GM12874 (cell line): ENCODE results near the gene GSE1.

Experiments used
- TF ChIP-seq, protein P1 (sequence below): IDR thresholded peaks from 2 replicates; pipeline ENCODE4 v1.5.1; 2011; ENCODE audit warnings: low read depth, mild to moderate bottlenecking, control low read depth, low read length, moderate library complexity; ENCODE audit not compliant: insufficient read depth

The GSE1 gene

DNA sequence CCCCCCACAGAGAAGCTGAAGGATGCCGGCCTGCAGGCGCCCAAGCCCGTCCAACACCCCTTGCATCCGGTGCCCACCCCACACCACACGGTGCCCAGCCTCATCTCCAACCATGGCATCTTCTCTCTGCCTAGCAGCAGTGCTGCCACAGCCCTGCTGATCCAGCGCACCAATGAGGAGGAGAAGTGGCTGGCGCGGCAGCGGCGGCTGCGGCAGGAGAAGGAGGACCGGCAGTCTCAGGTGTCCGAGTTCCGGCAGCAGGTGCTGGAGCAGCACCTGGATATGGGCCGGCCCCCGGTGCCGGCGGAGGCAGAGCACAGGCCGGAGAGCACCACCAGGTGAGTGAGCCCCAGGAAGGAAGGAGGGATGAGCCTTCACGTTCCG, 44.1 kb downstream of the GSE1 start:
- TF ChIP-seq, protein P1, sequence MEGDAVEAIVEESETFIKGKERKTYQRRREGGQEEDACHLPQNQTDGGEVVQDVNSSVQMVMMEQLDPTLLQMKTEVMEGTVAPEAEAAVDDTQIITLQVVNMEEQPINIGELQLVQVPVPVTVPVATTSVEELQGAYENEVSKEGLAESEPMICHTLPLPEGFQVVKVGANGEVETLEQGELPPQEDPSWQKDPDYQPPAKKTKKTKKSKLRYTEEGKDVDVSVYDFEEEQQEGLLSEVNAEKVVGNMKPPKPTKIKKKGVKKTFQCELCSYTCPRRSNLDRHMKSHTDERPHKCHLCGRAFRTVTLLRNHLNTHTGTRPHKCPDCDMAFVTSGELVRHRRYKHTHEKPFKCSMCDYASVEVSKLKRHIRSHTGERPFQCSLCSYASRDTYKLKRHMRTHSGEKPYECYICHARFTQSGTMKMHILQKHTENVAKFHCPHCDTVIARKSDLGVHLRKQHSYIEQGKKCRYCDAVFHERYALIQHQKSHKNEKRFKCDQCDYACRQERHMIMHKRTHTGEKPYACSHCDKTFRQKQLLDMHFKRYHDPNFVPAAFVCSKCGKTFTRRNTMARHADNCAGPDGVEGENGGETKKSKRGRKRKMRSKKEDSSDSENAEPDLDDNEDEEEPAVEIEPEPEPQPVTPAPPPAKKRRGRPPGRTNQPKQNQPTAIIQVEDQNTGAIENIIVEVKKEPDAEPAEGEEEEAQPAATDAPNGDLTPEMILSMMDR, result no peak

DNA sequence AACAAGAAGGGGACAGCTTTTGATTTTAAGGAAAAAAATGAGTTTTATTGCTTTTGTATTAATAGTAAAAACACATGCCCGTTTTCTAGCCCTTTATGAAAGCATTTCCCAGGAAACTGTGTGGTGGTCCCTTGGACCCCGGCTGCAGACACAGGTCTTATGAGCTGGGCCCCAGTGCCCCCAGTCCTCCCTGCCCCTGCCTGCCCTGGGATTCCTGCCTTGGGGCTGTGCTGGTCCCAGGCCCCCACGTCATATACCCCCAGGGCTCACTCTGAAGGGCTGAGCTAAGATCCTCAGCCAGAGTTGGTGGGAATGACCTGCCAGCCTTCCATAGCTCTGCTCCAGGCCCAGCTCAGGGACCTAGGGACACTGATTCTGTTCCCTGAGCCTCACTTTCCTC, 44.9 kb downstream of the GSE1 start:
- TF ChIP-seq, protein P1, result no peak

DNA sequence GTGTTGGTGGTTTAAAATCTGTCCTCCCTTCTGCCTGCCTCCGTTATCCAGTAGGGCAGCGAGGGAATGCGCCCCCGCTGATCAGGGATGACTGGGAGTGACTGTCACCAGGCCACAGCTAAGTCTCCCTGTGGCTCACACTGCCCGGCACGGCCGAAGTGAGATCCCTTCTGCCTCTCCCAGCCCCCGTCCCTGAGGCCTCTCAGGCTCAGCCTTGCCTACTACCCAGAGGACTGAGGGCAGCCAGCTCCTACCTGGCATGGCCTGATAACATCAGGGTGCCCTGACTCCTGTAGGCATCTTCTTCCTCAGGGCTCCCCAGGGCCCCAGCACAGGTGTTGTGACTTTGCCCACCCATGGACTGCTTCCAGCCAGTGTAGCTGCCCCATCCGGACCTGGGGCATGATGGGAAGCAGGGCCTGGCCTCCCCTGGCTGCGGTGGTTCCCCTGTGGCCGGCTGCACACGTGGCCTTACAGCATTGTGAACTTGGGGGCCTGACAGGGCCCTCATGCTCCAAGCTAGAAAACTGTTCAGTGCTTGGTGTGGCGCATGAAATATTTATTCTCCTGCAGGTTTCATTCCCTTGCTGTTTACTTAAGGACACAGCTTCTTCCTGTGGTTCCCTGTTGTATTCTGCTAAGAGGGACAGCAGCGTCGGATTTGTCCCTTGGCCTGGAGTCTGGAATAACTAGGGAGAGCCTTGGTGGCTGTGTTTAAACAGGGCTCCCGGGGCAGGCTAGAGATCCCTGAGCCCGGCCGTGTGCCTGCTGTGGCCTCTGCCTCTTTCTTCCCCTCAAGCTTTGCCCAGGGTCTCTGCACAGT, 45.6 kb downstream of the GSE1 start:
- TF ChIP-seq, protein P1, result no peak

DNA sequence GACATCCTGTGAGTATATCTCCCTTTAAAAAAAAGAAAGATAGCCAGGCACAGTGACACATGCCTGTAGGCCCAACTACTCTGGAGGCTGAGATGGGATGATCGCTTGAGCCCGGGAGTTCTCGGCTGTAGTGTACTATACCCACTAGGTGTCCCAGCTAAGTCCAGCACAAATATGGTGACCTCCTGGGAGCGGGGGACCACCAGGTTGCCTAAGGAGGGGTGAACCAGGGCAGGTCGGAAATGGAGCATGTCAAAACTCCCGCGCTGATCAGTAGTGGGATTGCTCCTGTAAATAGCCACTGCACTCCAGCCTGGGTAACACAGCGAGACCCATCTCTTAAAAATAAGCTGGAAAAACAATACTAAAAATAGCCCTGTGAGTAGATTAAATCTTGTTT, 46.2 kb downstream of the GSE1 start:
- TF ChIP-seq, protein P1, result no peak

DNA sequence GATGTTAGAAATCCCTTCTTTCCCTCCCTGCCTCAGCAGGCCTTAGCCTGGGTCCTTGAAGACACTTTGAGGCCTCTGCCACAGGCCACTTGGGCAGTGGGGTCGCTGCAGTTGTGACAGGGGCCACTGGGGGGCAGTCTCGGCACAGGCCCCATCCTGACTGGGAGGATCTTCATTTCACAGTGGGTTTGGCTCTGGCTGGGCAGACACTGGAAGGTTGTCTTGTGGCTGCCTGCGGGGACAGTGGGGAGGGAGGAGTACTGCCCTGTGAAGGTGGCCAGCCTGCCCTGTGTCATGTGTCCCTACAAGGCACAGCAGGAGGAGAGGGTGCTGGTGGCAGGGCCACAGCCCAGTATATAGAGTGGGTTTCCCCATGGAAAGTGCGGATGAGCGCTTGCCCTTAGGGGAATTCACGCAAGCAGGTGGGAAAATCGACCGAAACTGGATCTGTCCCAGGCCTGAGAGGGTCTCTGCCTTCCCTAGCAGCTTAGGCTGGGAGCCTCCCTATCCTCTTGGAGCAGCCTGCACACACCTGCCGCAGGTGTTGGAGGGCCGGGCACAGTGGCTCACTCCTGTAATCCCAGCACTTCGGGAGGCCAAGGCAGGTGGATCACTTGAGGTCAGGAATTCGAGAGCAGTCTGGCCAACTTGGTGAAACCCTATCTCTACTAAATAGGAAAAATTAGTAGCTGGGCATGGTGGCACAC, 46.8 kb downstream of the GSE1 start:
- TF ChIP-seq, protein P1, result peak; percentile 95

DNA sequence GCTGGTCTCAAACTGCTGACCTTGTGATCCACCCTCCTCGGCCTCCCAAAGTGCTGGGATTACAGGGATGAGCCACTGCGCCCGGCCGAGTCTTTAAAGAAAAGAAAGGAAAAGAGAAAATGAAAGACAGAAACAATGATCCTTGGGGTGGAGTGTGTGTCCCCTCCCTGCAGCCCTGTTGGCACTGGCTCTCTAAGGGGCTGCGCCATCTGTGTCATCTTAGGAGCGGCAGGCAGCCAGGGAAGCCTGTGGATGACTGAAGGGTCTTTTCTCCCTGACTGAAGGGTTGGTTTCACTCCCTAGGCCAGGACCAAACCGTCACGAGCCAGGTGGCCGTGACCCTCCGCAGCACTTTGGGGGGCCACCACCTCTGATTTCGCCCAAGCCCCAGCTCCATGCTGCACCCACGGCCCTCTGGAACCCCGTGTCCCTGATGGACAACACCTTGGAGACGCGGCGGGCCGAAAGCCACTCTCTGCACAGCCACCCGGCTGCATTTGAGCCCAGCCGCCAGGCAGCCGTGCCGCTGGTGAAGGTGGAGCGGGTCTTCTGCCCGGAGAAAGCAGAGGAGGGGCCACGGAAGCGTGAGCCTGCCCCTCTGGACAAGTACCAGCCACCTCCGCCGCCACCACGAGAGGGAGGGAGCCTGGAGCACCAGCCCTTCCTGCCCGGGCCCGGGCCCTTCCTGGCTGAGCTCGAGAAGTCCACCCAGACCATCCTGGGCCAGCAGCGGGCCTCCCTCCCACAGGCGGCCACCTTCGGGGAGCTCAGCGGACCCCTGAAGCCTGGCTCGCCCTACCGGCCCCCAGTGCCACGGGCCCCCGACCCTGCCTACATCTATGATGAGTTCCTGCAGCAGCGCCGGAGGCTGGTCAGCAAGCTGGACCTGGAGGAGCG, 48.0 kb downstream of the GSE1 start:
- TF ChIP-seq, protein P1, result no peak

DNA sequence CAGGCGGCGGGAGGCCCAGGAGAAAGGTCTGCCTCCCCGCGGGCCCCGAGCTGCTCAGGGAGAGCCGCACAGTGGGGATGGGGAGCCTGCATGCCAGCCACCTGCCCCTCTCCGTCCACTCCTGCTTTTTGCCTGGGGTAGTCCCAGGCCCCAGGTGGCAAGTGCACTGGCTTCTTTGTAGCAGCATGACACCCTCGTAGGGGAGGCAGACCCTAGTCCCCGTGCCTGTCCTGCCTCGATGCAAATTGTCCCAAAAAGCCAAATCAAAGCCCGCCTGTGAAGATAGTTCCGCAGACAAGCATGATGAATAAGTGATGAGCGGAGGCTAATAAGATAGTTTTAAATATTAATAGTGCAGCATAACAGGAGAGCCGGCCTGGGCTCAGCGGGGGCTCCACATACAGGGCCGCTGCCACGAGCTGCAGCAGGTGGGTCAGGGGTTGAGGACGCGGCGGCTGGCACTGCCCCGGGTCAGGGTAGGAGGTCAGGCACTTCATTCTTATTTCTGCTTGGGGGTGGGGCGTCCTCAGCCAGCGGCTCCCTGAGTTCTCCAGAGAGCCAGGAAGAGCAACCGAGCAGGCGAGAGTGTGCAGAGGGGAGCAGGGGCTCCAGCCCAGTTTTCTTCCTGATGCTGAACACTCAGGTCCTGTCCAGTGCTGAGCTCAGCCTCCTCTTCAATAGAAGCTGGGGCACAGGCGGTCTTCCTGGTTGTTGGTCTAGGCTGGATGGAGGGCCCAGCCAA, 48.8 kb downstream of the GSE1 start:
- TF ChIP-seq, protein P1, result no peak
